Activated naive CD4-positive, alpha-beta T cell treated with anti-CD3 and anti-CD28 coated beads for 36 hours (primary cell): ENCODE results near the gene PSMG3. TPM values are rescaled to one million over a fixed set of nuclear protein-coding genes. Genes with fewer than 3 reads are reported as not detected.

Source experiments
- CTCF ChIA-PET: fragments of 350-600 bp; sonication (Branson Sonifier 250); formaldehyde crosslinking; loops from one replicate; lab custom pipeline; 2021; ENCODE audit warnings: antibody characterized with exemption; lab: Charles Lee
- DNase-seq: peaks from one replicate; pipeline ENCODE4 v3.0.0-alpha.2; 2020
- H3K27ac Mint-ChIP-seq: one replicate; pipeline ENCODE4 v1.8.0; 2021; ENCODE audit warnings: mild to moderate bottlenecking, mixed read lengths
- H3K27me3 Mint-ChIP-seq: one replicate; pipeline ENCODE4 v1.8.0; 2021; ENCODE audit warnings: low read depth, mixed read lengths
- H3K36me3 Mint-ChIP-seq: one replicate; pipeline ENCODE4 v1.8.0; 2021; ENCODE audit warnings: low read depth, mixed read lengths
- H3K4me1 Mint-ChIP-seq: one replicate; pipeline ENCODE4 v1.8.0; 2021; ENCODE audit warnings: low read depth, mixed read lengths
- H3K4me3 Mint-ChIP-seq: one replicate; pipeline ENCODE4 v1.8.0; 2021; ENCODE audit warnings: mild to moderate bottlenecking, moderate library complexity, mixed read lengths
- H3K9me3 Mint-ChIP-seq: one replicate; pipeline ENCODE4 v1.8.0; 2021; ENCODE audit warnings: mixed read lengths
- intact Hi-C: fragments of 100-400 bp; cut with micrococcal nuclease; formaldehyde crosslinking; loops from one replicate; pipeline ENCODE4 v1.15.1; 2023
- total RNA-seq, 2 experiments: library from RNA; stranded (reverse); gene quantifications; one replicate each; pipeline ENCODE4 v1.2.3, GENCODE V29; 2021

The PSMG3 gene
- total RNA-seq, 2 experiments from 2014 or later = 29.8 to 33.9 TPM

DNA sequence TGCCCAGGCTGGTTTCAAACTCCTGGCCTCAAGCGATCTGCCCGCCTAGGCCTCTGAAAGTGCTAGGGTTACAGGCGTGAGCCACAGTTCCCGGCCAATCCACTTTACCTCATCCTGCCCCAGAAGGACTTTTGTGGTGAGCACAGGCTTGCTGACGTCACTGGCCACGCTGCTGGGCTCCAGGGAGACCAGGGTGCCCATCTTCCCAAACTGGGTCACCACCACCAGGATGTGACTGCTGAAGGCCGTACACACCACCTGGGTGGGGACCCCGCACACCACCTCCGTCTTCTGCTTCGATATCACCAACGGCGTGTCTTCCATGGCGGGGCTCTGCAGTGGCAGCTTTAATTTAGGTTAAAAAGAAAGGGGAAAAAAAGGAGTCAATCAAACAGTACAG is 816 bp downstream of the PSMG3 start:
- intact Hi-C loops = loop anchor here (1.0 kb wide), 1 partner anchor 65 kb away; the partner anchor contains the start of gene INTS1

DNA sequence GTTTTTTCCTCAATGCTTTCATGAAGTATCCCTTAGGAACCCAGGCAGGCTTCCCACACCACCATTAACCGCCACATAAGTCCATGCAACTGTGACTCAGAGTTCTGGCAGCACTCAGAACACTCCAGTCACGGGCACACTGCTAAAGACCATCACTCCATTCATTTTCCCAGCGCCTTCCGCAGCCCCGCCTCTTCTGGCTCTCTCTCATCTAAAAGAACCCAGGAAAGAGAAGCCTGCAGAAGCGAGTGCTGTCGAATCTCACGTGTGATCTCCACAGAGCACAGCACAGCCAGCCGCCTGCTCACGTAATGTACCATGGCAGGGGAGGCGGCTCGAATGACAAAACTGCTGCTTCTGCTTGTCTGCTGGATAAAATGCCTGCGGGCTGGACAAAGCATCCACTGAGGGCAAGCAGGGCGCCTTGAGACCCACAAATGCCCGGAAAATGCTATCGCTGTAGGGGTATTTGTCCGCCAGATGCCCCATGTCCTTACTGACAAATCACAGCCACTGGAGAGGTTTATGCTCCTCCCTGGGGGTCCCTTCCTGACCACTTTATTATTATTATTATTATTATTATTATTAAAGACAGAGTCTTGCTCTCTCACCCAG is 1.8 kb downstream of the PSMG3 start:
- H3K27me3 Mint-ChIP-seq = no peaks in the 10 kb centered on the region
- H3K36me3 Mint-ChIP-seq = peaks cover 27% of the 10 kb centered on the region
- no peaks in the 10 kb centered on the region for H3K9me3 Mint-ChIP-seq
- peaks cover 37% of the 10 kb centered on the region for H3K4me1 Mint-ChIP-seq
- H3K27ac Mint-ChIP-seq = peak overlapping the region; percentile 36
- CTCF ChIA-PET = no interaction called here
- no peak for DNase-seq
- peak overlapping the region; percentile 79 for H3K4me3 Mint-ChIP-seq
- intact Hi-C loops = no loop called here

More for the DNA sequence above, 816 bp downstream of the PSMG3 start:
- Mint-ChIP-seq H3K27me3 (no peaks in the 10 kb centered on the region), H3K4me1 (peaks cover 37% of the 10 kb centered on the region), H3K9me3 (no peaks in the 10 kb centered on the region), H3K36me3 (peaks cover 27% of the 10 kb centered on the region), H3K27ac (peak overlapping the region; percentile 86), H3K4me3 (peak overlapping the region; percentile 79)
- peak; percentile 19 for DNase-seq
- CTCF ChIA-PET = no interaction called here

DNA sequence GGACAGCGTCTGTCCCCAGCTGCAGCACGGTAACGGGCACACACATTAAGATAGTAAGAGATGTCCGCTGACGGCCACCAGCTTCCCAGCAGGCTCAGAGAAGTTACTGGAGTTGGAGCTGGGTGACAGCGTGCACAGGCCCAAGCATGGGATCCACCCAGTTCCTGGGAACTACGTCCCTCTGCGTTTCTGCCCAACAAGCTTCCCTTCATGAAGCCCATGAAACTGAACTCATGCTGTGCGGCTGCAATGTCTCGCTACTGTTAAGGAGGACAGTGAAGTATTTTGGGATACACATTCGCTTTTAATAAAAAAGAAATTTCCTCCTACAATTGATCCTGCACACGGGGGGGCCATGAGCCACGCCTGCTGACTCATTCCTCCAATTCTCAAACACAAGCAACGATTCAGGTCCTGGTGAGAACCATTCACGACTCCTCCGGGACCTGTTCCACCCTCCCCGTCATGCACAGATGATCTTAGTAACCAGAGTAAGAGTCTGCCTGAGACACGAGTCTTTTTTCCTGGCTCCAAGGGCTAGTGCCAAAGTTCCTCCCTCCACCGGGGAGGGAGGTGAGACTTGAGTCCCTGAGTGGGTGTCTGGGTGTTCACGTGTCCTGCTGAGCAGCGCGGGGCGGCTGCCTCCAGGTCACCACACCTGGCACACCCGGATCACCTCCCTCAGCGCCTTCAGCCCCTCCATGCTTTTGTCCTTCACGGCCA is 2.6 kb downstream of the PSMG3 start:
- no peaks in the 10 kb centered on the region for H3K9me3 Mint-ChIP-seq
- H3K27ac Mint-ChIP-seq = no peak overlapping the region

GRCh38 chr7:1566687-1567048 is 3.2 kb downstream of the PSMG3 start:
- CTCF ChIA-PET = no interaction called here

More for the DNA sequence above, 2.6 kb downstream of the PSMG3 start:
- H3K36me3 Mint-ChIP-seq = peaks cover 27% of the 10 kb centered on the region
- H3K27me3 Mint-ChIP-seq = no peaks in the 10 kb centered on the region
- DNase-seq = no peak
- intact Hi-C loops = no loop called here
- peaks cover 32% of the 10 kb centered on the region for H3K4me1 Mint-ChIP-seq
- H3K4me3 Mint-ChIP-seq = no peak overlapping the region
- CTCF ChIA-PET = no interaction called here

GRCh38 chr7:1564603-1565022 is 5.2 kb downstream of the PSMG3 start:
- peaks cover 27% of the 10 kb centered on the region for H3K36me3 Mint-ChIP-seq
- intact Hi-C loops = no loop called here
- no peak for DNase-seq

More at GRCh38 chr7:1566687-1567048, 3.2 kb downstream of the PSMG3 start:
- DNase-seq = no peak
- Mint-ChIP-seq H3K36me3 (peaks cover 27% of the 10 kb centered on the region), H3K4me3 (no peak overlapping the region), H3K27ac (no peak overlapping the region), H3K27me3 (no peaks in the 10 kb centered on the region), H3K4me1 (peaks cover 26% of the 10 kb centered on the region), H3K9me3 (no peaks in the 10 kb centered on the region)
- intact Hi-C loops = no loop called here

DNA sequence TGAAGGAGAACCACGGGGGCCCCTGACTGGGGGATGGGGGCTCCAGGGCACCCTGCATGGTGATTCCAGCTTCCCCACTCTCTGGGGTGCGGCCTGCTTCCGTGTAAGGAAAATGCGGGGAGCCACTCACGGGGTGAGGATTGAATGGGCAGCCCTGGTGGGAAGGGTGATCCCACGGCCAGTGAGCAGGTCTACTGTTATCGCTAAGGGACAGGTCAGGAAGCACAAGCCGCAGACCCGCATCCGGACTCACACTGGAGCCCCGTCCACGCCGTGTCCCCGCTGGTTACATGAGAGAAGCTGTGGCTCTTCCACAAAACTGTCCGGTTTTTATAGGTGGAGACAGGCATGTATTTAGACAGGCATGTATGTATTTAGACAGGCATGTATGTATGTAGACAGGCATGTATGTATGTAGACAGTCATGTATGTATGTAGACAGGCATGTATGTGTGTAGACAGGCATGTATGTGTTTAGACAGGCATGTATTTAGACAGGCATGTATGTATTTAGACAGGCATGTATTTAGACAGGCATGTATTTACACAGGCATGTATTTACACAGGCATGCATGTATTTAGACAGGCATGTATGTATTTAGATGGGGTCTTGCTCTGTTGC is 5.7 kb downstream of the PSMG3 start:
- peaks cover 27% of the 10 kb centered on the region for H3K36me3 Mint-ChIP-seq
- H3K27me3 Mint-ChIP-seq = no peaks in the 10 kb centered on the region
- CTCF ChIA-PET = interaction anchor here (0.5 kb wide), 1 partner anchor 182 kb away, joined by 4 read pairs; no protein-coding TSS in a partner anchor
- intact Hi-C loops = no loop called here
- H3K9me3 Mint-ChIP-seq = no peaks in the 10 kb centered on the region
- no peak for DNase-seq
- H3K27ac Mint-ChIP-seq = no peak overlapping the region
- no peak overlapping the region for H3K4me3 Mint-ChIP-seq
- peaks cover 16% of the 10 kb centered on the region for H3K4me1 Mint-ChIP-seq

More at GRCh38 chr7:1564603-1565022, 5.2 kb downstream of the PSMG3 start:
- no peaks in the 10 kb centered on the region for H3K9me3 Mint-ChIP-seq
- H3K4me1 Mint-ChIP-seq = peaks cover 18% of the 10 kb centered on the region
- H3K27ac Mint-ChIP-seq = no peak overlapping the region
- H3K4me3 Mint-ChIP-seq = no peak overlapping the region
- no peaks in the 10 kb centered on the region for H3K27me3 Mint-ChIP-seq
- CTCF ChIA-PET = no interaction called here

GRCh38 chr7:1562597-1563051 is 7.2 kb downstream of the PSMG3 start:
- Mint-ChIP-seq H3K27ac (no peak overlapping the region), H3K4me3 (no peak overlapping the region), H3K9me3 (no peaks in the 10 kb centered on the region), H3K27me3 (no peaks in the 10 kb centered on the region), H3K36me3 (peaks cover 18% of the 10 kb centered on the region), H3K4me1 (peaks cover 4% of the 10 kb centered on the region)
- DNase-seq = no peak
- CTCF ChIA-PET = no interaction called here
- intact Hi-C loops = no loop called here

DNA sequence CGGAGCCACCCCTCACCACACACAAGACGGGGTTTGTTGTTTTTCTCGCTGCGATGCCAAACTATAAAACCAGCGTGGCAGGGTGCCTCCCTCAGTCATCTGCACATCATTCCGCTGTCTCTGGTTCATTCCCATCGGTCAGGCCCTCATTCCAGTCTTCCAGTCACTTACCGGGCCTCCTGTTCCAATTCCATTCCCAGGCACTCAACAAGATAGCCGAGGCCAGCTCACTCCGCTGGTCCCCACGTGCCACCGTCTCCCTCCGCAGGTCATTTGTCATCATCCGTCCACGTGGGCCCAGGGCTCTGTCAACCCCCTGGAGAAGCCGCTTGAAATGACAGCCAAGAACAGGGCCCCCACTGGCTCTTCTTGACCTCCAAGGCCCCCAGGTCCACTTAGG is 7.7 kb downstream of the PSMG3 start:
- intact Hi-C loops = no loop called here
- no peak for DNase-seq
- no peaks in the 10 kb centered on the region for H3K27me3 Mint-ChIP-seq
- peaks cover 2% of the 10 kb centered on the region for H3K4me1 Mint-ChIP-seq
- H3K9me3 Mint-ChIP-seq = no peaks in the 10 kb centered on the region
- peaks cover 15% of the 10 kb centered on the region for H3K36me3 Mint-ChIP-seq
- H3K4me3 Mint-ChIP-seq = no peak overlapping the region
- CTCF ChIA-PET = no interaction called here
- H3K27ac Mint-ChIP-seq = no peak overlapping the region

DNA sequence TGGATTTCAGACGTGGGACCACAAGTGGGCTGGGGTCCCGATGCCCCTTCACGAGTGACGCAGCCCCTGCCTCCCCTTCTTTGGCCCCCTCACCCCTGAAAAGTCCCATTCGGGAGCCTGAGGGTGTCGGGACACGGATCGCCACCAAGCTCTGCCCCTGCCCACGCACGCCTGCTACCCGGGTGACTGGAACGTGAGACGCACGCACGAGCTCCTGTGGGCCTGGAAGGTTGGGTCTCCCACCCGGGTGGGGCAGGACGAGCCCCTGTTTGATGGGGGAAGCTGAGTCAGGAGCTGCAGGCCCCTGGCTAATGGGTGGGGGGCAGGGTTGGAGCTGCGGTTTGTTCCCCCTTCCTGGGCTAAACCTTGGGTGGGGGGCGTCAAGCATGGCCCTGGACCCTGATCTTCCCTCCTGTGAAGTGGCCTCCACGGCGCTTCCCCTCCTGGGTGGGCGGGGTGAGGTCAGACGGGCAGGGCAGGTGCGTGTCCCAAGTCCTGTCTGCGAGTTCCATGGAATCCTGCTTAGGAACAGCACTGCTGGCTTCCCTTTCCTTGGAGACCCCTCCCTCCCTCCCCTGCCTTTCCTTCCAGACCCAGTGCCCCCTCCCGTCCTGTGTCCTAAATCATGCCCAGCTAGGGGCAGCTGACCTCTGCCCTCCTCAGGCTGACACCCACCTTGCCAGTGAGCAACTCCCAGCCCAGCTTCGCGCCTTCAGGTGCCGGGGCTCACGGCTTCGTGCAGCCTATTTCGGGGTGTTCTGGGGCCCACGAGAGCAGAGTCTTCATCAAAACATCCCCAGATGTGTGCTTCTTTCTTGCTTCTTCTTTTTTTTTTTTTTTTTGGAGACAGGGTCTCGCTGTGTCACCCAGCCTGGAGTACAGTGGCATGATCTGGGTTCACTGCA is 8.5 kb downstream of the PSMG3 start:
- no peaks in the 10 kb centered on the region for H3K9me3 Mint-ChIP-seq
- no peaks in the 10 kb centered on the region for H3K27me3 Mint-ChIP-seq
- no peak overlapping the region for H3K4me3 Mint-ChIP-seq
- H3K36me3 Mint-ChIP-seq = peaks cover 11% of the 10 kb centered on the region
- no peak for DNase-seq
- no peak overlapping the region for H3K27ac Mint-ChIP-seq
- CTCF ChIA-PET = no interaction called here
- H3K4me1 Mint-ChIP-seq = peaks cover 3% of the 10 kb centered on the region
- intact Hi-C loops = no loop called here

DNA sequence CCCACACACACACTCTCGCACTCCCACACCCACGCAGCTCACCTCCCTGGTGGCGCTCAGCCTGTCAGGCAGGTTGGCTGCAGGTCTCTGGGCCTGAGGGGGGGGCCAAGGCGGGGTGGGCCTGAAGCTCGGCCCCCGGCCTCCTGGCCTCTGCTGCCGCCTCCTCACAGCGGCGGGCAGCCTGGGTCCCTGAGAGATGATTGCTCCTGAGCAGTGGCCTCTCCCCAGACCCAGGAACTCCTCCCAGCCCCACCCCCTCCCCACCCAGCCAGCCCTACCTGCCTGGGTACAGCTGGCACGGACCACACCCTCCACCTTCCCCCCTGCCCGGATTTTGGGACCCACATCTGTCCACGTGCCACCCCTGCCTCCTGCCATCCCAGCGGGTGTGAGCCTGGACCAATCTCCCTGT is 9.2 kb downstream of the PSMG3 start:
- Mint-ChIP-seq H3K27ac (no peak overlapping the region), H3K4me3 (no peak overlapping the region), H3K9me3 (no peaks in the 10 kb centered on the region), H3K36me3 (peaks cover 8% of the 10 kb centered on the region), H3K4me1 (peaks cover 3% of the 10 kb centered on the region), H3K27me3 (no peaks in the 10 kb centered on the region)
- CTCF ChIA-PET = no interaction called here
- no peak for DNase-seq
- intact Hi-C loops = no loop called here

DNA sequence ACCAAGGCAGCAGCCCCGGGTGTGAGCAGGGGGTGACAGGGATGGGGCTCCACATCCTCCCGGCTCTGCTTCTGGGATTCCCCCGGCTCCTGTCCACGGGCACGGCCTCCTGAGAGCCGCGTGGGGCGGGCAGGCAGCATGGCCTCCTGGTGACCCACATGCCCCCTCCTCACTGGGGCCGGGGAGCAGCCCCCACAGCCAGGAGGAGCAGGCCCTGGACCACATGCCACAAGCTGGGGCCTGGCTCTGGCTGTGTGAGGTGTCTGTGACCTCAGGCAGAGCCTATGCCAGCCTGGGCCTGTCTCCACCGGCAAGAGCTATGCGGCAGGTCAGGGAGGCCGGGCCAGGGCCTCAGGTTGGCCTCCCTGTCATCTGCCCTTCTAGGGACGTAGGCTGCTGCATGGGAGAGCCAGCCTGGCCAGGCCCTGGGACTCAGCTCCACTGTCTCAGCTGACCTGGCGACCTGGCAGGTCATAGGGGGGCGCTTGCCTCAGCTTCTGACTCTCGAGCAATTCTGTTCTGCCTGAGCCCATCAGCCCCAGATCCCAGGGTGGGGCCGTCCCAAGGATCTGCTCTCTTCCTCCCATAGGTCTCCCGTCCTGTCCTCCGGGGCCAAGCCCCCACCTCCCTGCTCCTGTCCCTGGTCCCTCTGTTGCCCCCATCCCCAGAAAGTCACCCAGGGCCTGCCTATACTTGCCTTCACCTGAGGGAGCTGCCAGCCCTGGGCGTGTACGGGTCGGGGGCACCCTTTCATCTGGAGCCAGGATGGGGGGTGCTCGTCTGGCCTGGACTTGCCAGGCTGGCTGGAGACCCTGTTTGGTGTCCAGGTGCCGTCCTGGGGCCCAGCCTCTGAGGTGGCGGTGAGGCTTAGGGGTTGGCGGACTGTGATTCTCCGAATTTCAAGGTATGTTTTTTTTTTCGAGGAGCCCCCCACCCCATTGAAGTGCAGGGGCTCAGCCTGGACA is 9.9 kb downstream of the PSMG3 start:
- H3K27me3 Mint-ChIP-seq = no peaks in the 10 kb centered on the region
- intact Hi-C loops = no loop called here
- peaks cover 3% of the 10 kb centered on the region for H3K4me1 Mint-ChIP-seq
- CTCF ChIA-PET = no interaction called here
- DNase-seq = no peak
- H3K27ac Mint-ChIP-seq = no peak overlapping the region
- no peak overlapping the region for H3K4me3 Mint-ChIP-seq
- H3K9me3 Mint-ChIP-seq = no peaks in the 10 kb centered on the region
- peaks cover 3% of the 10 kb centered on the region for H3K36me3 Mint-ChIP-seq
